C4-2B (cell line): ENCODE results near the gene ERCC2.

Experiments
- H3K27ac ChIP-seq: fragments of 450-650 bp; 2 replicates; pipeline ENCODE4 v1.5.1; 2017
- ZFX ChIP-seq: fragments of 450-650 bp; IDR thresholded peaks from 2 replicates; pipeline ENCODE4 v1.6.1; 2017
- TF ChIP-seq, protein P1 (sequence below): fragments of 450-650 bp; conservative IDR thresholded peaks from 2 replicates; pipeline ENCODE4 v1.5.1; 2017; ENCODE audit warnings: mild to moderate bottlenecking

ERCC2 gene

GRCh38 chr19:45358213-45358792 is 12.1 kb downstream of the ERCC2 start:
- TF ChIP-seq, protein P1, sequence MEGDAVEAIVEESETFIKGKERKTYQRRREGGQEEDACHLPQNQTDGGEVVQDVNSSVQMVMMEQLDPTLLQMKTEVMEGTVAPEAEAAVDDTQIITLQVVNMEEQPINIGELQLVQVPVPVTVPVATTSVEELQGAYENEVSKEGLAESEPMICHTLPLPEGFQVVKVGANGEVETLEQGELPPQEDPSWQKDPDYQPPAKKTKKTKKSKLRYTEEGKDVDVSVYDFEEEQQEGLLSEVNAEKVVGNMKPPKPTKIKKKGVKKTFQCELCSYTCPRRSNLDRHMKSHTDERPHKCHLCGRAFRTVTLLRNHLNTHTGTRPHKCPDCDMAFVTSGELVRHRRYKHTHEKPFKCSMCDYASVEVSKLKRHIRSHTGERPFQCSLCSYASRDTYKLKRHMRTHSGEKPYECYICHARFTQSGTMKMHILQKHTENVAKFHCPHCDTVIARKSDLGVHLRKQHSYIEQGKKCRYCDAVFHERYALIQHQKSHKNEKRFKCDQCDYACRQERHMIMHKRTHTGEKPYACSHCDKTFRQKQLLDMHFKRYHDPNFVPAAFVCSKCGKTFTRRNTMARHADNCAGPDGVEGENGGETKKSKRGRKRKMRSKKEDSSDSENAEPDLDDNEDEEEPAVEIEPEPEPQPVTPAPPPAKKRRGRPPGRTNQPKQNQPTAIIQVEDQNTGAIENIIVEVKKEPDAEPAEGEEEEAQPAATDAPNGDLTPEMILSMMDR: no peak
- no peak overlapping the region for H3K27ac ChIP-seq

DNA sequence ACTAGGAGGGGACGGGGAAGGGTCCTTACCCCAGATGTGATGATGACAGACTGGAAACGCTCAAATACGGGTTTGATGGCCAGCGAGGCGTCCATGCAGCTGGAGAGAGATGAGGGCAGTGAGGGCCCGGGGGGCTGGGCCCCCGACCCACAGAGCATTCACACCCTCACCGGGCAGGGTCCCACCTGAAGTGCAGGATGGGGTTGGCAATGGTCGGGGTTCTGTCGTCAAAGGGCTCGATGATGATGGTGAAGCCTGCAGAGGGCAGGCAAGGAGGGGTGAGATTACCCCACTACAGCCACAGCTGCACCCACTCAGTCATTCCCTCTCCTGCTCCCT is 13.0 kb downstream of the ERCC2 start:
- TF ChIP-seq ZFX: no peak
- TF ChIP-seq, protein P1: no peak
- H3K27ac ChIP-seq: no peak overlapping the region

GRCh38 chr19:45356760-45357444 is 13.5 kb downstream of the ERCC2 start:
- H3K27ac ChIP-seq: no peak overlapping the region
- TF ChIP-seq ZFX: no peak
- TF ChIP-seq, protein P1: no peak

- H3K27ac ChIP-seq: no peak overlapping the region
- no peak for TF ChIP-seq ZFX
- TF ChIP-seq, protein P1: no peak
These were observed 14.5 kb downstream of the ERCC2 start for GRCh38 chr19:45355910-45356309.

- H3K27ac ChIP-seq: no peak overlapping the region
- TF ChIP-seq, protein P1: no peak
- no peak for TF ChIP-seq ZFX
These were observed 15.0 kb downstream of the ERCC2 start for GRCh38 chr19:45355402-45355801.

GRCh38 chr19:45354241-45354842 is 16.0 kb downstream of the ERCC2 start:
- TF ChIP-seq, protein P1: no peak
- no peak for TF ChIP-seq ZFX
- no peak overlapping the region for H3K27ac ChIP-seq

DNA sequence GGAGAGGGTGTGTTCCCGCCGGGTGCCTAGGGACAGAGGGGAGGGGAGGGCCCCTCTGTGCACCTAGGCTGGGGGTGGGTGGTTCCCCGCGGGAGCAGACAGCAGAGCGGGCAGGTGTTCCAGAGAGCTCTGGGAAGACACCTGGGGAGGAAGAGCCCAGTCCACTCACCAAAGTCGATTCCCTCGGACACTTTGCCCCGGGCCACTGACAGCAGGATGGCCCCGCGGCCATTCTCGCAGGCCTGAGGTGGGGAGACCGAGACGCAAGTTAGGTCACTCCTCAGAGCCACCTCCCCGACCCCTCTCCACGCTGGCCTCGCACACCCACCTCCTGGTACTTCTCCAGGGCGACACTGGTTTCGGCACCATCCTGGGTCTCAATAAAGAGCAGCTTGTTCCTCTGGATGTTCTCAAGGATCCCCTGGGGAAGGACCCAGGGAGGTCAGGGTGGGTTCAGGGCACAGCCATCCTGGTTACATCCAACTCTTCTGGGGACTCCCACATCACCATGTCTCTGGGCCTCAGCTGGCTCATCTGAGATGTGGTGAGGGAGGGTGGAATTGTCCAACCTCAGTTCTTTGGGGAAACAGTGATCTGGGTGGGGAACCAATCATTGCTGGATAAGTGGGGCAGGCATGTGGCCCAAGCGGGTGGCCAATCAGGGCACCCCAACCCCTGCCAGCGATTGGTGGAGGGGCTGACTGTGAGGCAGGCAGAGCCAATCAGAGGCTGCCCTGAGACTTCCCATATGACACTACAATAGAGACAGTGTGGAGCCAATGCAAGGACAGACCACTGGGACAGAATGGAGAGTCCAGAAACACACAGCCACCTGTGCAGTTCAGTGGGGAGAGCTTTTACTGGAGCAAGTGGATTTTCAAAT is 17.2 kb downstream of the ERCC2 start:
- no peak overlapping the region for H3K27ac ChIP-seq
- TF ChIP-seq, protein P1: no peak
- TF ChIP-seq ZFX: no peak
